ENCODE measurements around the gene CLCNKB.

DNA sequence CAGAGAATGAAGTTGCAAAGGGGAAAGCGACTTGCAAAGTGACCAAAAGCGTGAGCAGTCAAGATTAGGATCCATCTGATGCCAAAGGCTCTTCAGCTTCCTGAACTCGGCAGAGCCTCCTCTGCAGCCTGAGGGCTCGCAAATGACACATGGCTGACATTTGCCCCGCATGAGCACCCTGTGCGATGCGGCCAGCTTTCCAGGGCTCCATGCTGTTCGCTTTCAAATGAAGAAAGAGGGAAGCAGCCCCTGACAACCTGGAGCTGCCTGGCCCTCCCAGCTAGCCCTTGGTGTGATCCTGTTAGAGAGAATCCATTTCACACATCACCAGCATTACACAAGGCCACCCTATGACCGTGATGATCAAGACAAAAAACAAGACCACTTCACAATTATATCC is 50.0 kb downstream of the CLCNKB start:
- TF ChIP-seq TAF1 (IDR thresholded peaks at IDR 0.05; ENCODE audit: borderline replicate concordance, low read depth, low read length) (no peak), POLR2AphosphoS5 (IDR thresholded peaks at IDR 0.05; ENCODE audit: low read depth, low read length) (no peak)

Measured in GM12892 (cell line).